ENCODE results near the gene CACNA1E. TPM values are rescaled to one million over a fixed set of nuclear protein-coding genes. Genes with fewer than 3 reads are reported as not detected.
"Not testable (repeated sequence)": the region's sequence is repeated elsewhere in the genome, so short reads cannot be mapped to it uniquely, and the experiment has no call there.

Gene CACNA1E
- total and polyA plus RNA-seq, 2 of the 4 experiments (the other 2 are of a cell fraction): not detected

DNA sequence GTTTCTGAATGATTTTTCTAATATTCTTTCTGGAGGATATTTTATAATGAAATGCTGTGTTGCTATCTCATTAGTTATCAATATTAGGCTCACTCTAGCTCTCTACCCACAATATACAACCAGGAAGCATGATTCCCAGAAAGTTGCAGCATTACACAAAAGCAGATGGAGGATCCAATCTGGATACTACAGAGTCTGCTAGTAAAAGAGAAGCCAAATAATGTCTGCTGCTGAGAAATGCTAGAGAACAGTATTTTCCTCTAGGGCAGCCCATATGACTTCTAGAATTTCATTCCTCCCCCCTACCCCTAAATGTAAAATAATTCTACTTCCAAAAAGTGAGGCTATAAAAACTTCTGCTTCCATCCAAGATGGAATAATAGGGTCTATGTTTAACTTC is 338.4 kb downstream of the CACNA1E start:
- Histone ChIP-seq H2BK20ac (ENCODE audit: low read depth, low read length) (no peak overlapping the region), H3K9me1 (ENCODE audit: insufficient read depth, low read length) (no peaks in the 10 kb centered on the region), H3K27ac (ENCODE audit: insufficient read depth, low read length) (no peak overlapping the region), H4K20me1 (ENCODE audit: insufficient read depth, low read length) (no peaks in the 10 kb centered on the region), H2AFZ (replicated peaks; ENCODE audit: low read length, poor library complexity) (no peak overlapping the region), H4K5ac (ENCODE audit: low read depth, low read length) (no peak overlapping the region), H4K91ac (ENCODE audit: insufficient read depth, low read depth, low read length) (no peak overlapping the region), H3K14ac (replicated peaks; ENCODE audit: low read depth, low read length) (no peak overlapping the region), H3K9me3 (ENCODE audit: control insufficient read depth, insufficient read depth, low read length) (peaks cover 3% of the 10 kb centered on the region; the same call in 1 of the 2 replicates), H3K56ac (ENCODE audit: extremely low read depth, insufficient read depth, low read length) (no peak overlapping the region), H4K8ac (ENCODE audit: low read depth in 2 of 2, low read length in 2 of 2) (no peak overlapping the region), H3K4me2 (ENCODE audit: low read depth, low read length) (no peak overlapping the region), H3K9ac (ENCODE audit: low read depth, low read length) (no peak overlapping the region), H2AK9ac (replicated peaks; ENCODE audit: low read depth, low read length, poor library complexity) (no peak overlapping the region), H2BK15ac (ENCODE audit: low read depth, low read length) (no peak overlapping the region), H3K4me3 (ENCODE audit: insufficient read depth, low read depth, low read length) (no peak overlapping the region), H3K36me3 (ENCODE audit: control insufficient read depth, insufficient read depth, low read length) (no peaks in the 10 kb centered on the region), H2AK5ac (ENCODE audit: low read depth, low read length) (no peak overlapping the region), H3K4me1 (ENCODE audit: control insufficient read depth, insufficient read depth, low read length) (no peaks in the 10 kb centered on the region), H3K27me3 (ENCODE audit: control insufficient read depth, insufficient read depth, low read length) (no peaks in the 10 kb centered on the region), H2BK5ac (ENCODE audit: low read depth, low read length, poor library complexity, severe bottlenecking) (no peak overlapping the region), H3K18ac (ENCODE audit: low read depth, low read length) (no peak overlapping the region), H3K23ac (ENCODE audit: low read depth, low read length) (no peak overlapping the region), H2BK120ac (ENCODE audit: low read depth, low read length) (no peak overlapping the region), H3K4ac (ENCODE audit: low read depth, low read length) (no peak overlapping the region), H3K79me1 (ENCODE audit: low read depth in 1 of 2, low read length in 2 of 2) (no peaks in the 10 kb centered on the region)
- POLR2A ChIA-PET (ENCODE audit: unreplicated experiment): no interaction called here
- dilution Hi-C loops (cut with HindIII; ENCODE audit: low sequenced_read_pairs, unreplicated experiment) (no loop called here), intact Hi-C loops (cut with micrococcal nuclease) (no loop called here), in situ Hi-C loops (cut with MboI; ENCODE audit: low sequenced_read_pairs) (no loop called here)
- CTCF ChIA-PET: interaction anchor here (0.6 kb wide), 1 partner anchor 104 kb away, joined by 7 read pairs; no protein-coding TSS in a partner anchor
- DNase-seq (no peak), ATAC-seq (ENCODE audit: low read depth) (no peak)
- TF ChIP-seq MAFK (IDR thresholded peaks at IDR 0.05; ENCODE audit: low read depth, low read length): no peak
- TF ChIP-seq SMC3 (IDR thresholded peaks at IDR 0.05; ENCODE audit: low read depth, low read length): no peak
- no peak for TF ChIP-seq BHLHE40 (IDR thresholded peaks at IDR 0.05; ENCODE audit: low read depth, low read length)
- no peak for TF ChIP-seq RAD21 (IDR thresholded peaks at IDR 0.05; ENCODE audit: low read length)
- TF ChIP-seq MXI1 (IDR thresholded peaks at IDR 0.05; ENCODE audit: borderline replicate concordance, low read depth, low read length): no peak
- no peak for TF ChIP-seq RCOR1 (IDR thresholded peaks at IDR 0.05; ENCODE audit: insufficient replicate concordance, low read length)
- TF ChIP-seq FOS (IDR thresholded peaks at IDR 0.05; ENCODE audit: low read depth, low read length): no peak
- BruUV-seq (replicated peaks): no TSS peak

DNA sequence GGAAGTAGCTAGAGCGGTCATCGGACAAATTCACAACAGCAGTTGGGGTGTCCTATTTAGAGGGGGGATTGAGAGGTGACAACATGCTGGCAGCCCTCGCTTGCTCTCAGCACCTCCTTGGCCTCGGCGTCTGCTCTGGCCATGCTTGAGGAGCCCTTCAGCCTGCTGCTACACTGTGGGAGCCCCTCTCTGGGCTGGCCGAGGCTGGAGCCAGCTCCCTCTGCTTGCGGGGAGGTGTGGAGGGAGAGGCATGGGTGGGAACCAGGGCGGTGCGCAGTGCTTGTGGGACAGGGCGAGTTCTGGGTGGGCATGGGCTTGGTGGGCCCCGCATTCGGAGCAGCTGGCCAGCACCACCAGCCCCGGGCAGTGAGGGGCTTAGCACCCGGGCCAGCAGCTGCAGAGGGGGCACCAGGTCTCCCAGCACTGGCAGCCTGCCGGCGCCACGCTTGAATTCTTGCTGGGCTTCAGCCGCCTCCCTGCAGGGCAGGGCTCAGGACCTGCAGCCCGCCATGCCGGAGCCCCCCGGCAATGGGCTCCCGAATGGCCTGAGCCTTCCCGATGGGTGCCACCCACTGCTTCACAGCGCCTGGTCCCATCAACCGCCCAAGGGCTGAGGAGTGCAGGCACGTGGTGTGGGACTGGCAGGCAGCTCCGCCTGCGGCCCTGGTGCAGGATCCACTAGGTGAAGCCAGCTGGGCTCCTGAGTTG is 349.0 kb downstream of the CACNA1E start:
- H3K14ac ChIP-seq (replicated peaks; ENCODE audit: low read depth, low read length); dilution Hi-C loops (cut with HindIII; ENCODE audit: low sequenced_read_pairs, unreplicated experiment); H3K4me3 ChIP-seq (ENCODE audit: insufficient read depth, low read depth, low read length); H3K9ac ChIP-seq (ENCODE audit: low read depth, low read length); H3K23ac ChIP-seq (ENCODE audit: low read depth, low read length); intact Hi-C loops (cut with micrococcal nuclease); H3K36me3 ChIP-seq (ENCODE audit: control insufficient read depth, insufficient read depth, low read length); BruUV-seq (replicated peaks); H3K27ac ChIP-seq (ENCODE audit: insufficient read depth, low read length); H3K18ac ChIP-seq (ENCODE audit: low read depth, low read length); H4K20me1 ChIP-seq (ENCODE audit: insufficient read depth, low read length); H3K4me2 ChIP-seq (ENCODE audit: low read depth, low read length); H2AK5ac ChIP-seq (ENCODE audit: low read depth, low read length); H2BK20ac ChIP-seq (ENCODE audit: low read depth, low read length); DNase-seq; H3K9me3 ChIP-seq (ENCODE audit: control insufficient read depth, insufficient read depth, low read length); H2BK120ac ChIP-seq (ENCODE audit: low read depth, low read length); H3K79me1 ChIP-seq (ENCODE audit: low read depth in 1 of 2, low read length in 2 of 2); H2BK5ac ChIP-seq (ENCODE audit: low read depth, low read length, poor library complexity, severe bottlenecking); POLR2A ChIA-PET (ENCODE audit: unreplicated experiment); H4K8ac ChIP-seq (ENCODE audit: low read depth in 2 of 2, low read length in 2 of 2); H4K91ac ChIP-seq (ENCODE audit: insufficient read depth, low read depth, low read length); ATAC-seq (ENCODE audit: low read depth); in situ Hi-C loops (cut with MboI; ENCODE audit: low sequenced_read_pairs); H3K4me1 ChIP-seq (ENCODE audit: control insufficient read depth, insufficient read depth, low read length); H2AK9ac ChIP-seq (replicated peaks; ENCODE audit: low read depth, low read length, poor library complexity); CTCF ChIA-PET; H3K27me3 ChIP-seq (ENCODE audit: control insufficient read depth, insufficient read depth, low read length); H2AFZ ChIP-seq (replicated peaks; ENCODE audit: low read length, poor library complexity); H3K4ac ChIP-seq (ENCODE audit: low read depth, low read length); H2BK15ac ChIP-seq (ENCODE audit: low read depth, low read length); H4K5ac ChIP-seq (ENCODE audit: low read depth, low read length); H3K56ac ChIP-seq (ENCODE audit: extremely low read depth, insufficient read depth, low read length); H3K9me1 ChIP-seq (ENCODE audit: insufficient read depth, low read length): not testable (repeated sequence)
- 80% methylated on average over 5 of the region's 28 CpGs; no CpG with 5 or more reads in 1 of the 2 experiments for WGBS, 2 experiments (ENCODE audit: extremely low coverage in 2 of 2, insufficient read length in 1 of 2)

All from IMR-90 (cell line).